ENCODE results near the gene ERP27.

ERP27 gene

GRCh38 chr12:14890701-14891100 lies 47.6 kb downstream of the ERP27 start:
- TF ChIP-seq CTCF (IDR thresholded peaks at IDR 0.05; ENCODE audit: low read depth, low read length, missing control alignments): no peak
- no peak for DNase-seq (ENCODE audit: extremely low read depth, low read depth)

GRCh38 chr12:14886271-14886670 lies 52.1 kb downstream of the ERP27 start:
- TF ChIP-seq CTCF (IDR thresholded peaks at IDR 0.05; ENCODE audit: low read depth, low read length, missing control alignments): no peak
- no peak for DNase-seq (ENCODE audit: extremely low read depth, low read depth)
- H3K4me3 ChIP-seq (replicated peaks; ENCODE audit: low read depth, low read length): no peak overlapping the region

More at GRCh38 chr12:14890701-14891100, 47.6 kb downstream of the ERP27 start:
- H3K4me3 ChIP-seq (replicated peaks; ENCODE audit: low read depth, low read length): no peak overlapping the region

GRCh38 chr12:14885718-14886221 lies 52.6 kb downstream of the ERP27 start, which contains the start of gene MGP:
MGP (minus strand) TSS chr12:14885854; CDS start chr12:14885791, 63 bp downstream.
- peak within 1 kb of the TSS; percentile 7; the same call in 1 of the 2 replicates for H3K4me3 ChIP-seq (replicated peaks; ENCODE audit: low read depth, low read length)
- no peak for TF ChIP-seq CTCF (IDR thresholded peaks at IDR 0.05; ENCODE audit: low read depth, low read length, missing control alignments)
- no peak for DNase-seq (ENCODE audit: extremely low read depth, low read depth)

- no peak for DNase-seq (ENCODE audit: extremely low read depth, low read depth)
- H3K4me3 ChIP-seq (replicated peaks; ENCODE audit: low read depth, low read length): peak overlapping the region; percentile 7; the same call in 1 of the 2 replicates
- TF ChIP-seq CTCF (IDR thresholded peaks at IDR 0.05; ENCODE audit: low read depth, low read length, missing control alignments): no peak
Observed at GRCh38 chr12:14884458-14884878, 53.9 kb downstream of the ERP27 start.

GRCh38 chr12:14883686-14884085 lies 54.7 kb downstream of the ERP27 start:
- TF ChIP-seq CTCF (IDR thresholded peaks at IDR 0.05; ENCODE audit: low read depth, low read length, missing control alignments): no peak
- H3K4me3 ChIP-seq (replicated peaks; ENCODE audit: low read depth, low read length): no peak overlapping the region
- DNase-seq (ENCODE audit: extremely low read depth, low read depth): no peak

- TF ChIP-seq CTCF (IDR thresholded peaks at IDR 0.05; ENCODE audit: low read depth, low read length, missing control alignments): no peak
- no peak overlapping the region for H3K4me3 ChIP-seq (replicated peaks; ENCODE audit: low read depth, low read length)
- no peak for DNase-seq (ENCODE audit: extremely low read depth, low read depth)
Observed at GRCh38 chr12:14880890-14881453, 57.4 kb downstream of the ERP27 start.
